Activated T-cell treated with anti-CD3 and anti-CD28 coated beads for 24 hours (primary cell): ENCODE measurements around the gene DYNC1LI1.

Source experiments
- DNase-seq: peaks from one replicate; pipeline ENCODE4 v3.0.0-alpha.2; 2020; ENCODE audit warnings: low read depth

The DYNC1LI1 gene

GRCh38 chr3:32492684-32493436 lies 77.8 kb downstream of the DYNC1LI1 start:
- DNase-seq, result no peak

- no peak for DNase-seq
Observed at GRCh38 chr3:32488474-32489008, 82.1 kb downstream of the DYNC1LI1 start.

GRCh38 chr3:32487781-32488473 lies 82.7 kb downstream of the DYNC1LI1 start:
- DNase-seq, result no peak

GRCh38 chr3:32484436-32484835 lies 86.2 kb downstream of the DYNC1LI1 start:
- DNase-seq, result no peak

- DNase-seq, result no peak
Observed at GRCh38 chr3:32483772-32484171, 86.9 kb downstream of the DYNC1LI1 start.

- no peak for DNase-seq
Observed at GRCh38 chr3:32482693-32483092, 88.0 kb downstream of the DYNC1LI1 start.

- DNase-seq, result no peak
Observed at GRCh38 chr3:32481791-32482631, 88.6 kb downstream of the DYNC1LI1 start.

GRCh38 chr3:32480604-32481003 lies 90.1 kb downstream of the DYNC1LI1 start:
- no peak for DNase-seq
